HK-2 (cell line): ENCODE data around the gene CYB5R3.
"Not testable (repeated sequence)": the region's sequence is repeated elsewhere in the genome, so short reads cannot be mapped to it uniquely, and the experiment has no call there.

Experiments
- DNase-seq: peaks from one replicate; pipeline ENCODE4 v3.0.0-alpha.2; 2018; ENCODE audit not compliant: unreplicated experiment

Gene CYB5R3

GRCh38 chr22:42603427-42603826 is 45.8 kb downstream of the CYB5R3 start:
- no peak for DNase-seq

GRCh38 chr22:42602470-42602869 is 46.7 kb downstream of the CYB5R3 start:
- DNase-seq: no peak

GRCh38 chr22:42601879-42602465 is 47.2 kb downstream of the CYB5R3 start:
- no peak for DNase-seq

GRCh38 chr22:42596863-42597530 is 52.2 kb downstream of the CYB5R3 start:
- DNase-seq: no peak

- DNase-seq: no peak
Observed at GRCh38 chr22:42596336-42596735, 52.9 kb downstream of the CYB5R3 start.

GRCh38 chr22:42595434-42595833 is 53.8 kb downstream of the CYB5R3 start:
- no peak for DNase-seq

GRCh38 chr22:42591987-42592386 is 57.2 kb downstream of the CYB5R3 start:
- no peak for DNase-seq

- no peak for DNase-seq
Observed at GRCh38 chr22:42587588-42588175, 61.5 kb downstream of the CYB5R3 start.

- DNase-seq: no peak
Observed at GRCh38 chr22:42586381-42586780, 62.8 kb downstream of the CYB5R3 start.

GRCh38 chr22:42585096-42585495 is 64.1 kb downstream of the CYB5R3 start:
- DNase-seq: no peak

GRCh38 chr22:42584364-42584940 is 64.7 kb downstream of the CYB5R3 start:
- DNase-seq: no peak

- no peak for DNase-seq
Observed at GRCh38 chr22:42582987-42583386, 66.2 kb downstream of the CYB5R3 start.

- peak; percentile 80 for DNase-seq
Observed at GRCh38 chr22:42581762-42582716, 67.2 kb downstream of the CYB5R3 start.

GRCh38 chr22:42581194-42581761 is 67.9 kb downstream of the CYB5R3 start:
- not testable (repeated sequence) for DNase-seq

GRCh38 chr22:42580040-42580439 is 69.2 kb downstream of the CYB5R3 start:
- not testable (repeated sequence) for DNase-seq

GRCh38 chr22:42577623-42578240 is 71.5 kb downstream of the CYB5R3 start:
- DNase-seq: no peak

- not testable (repeated sequence) for DNase-seq
Observed at GRCh38 chr22:42577141-42577540, 72.1 kb downstream of the CYB5R3 start.

- not testable (repeated sequence) for DNase-seq
Observed at GRCh38 chr22:42575996-42576574, 73.1 kb downstream of the CYB5R3 start.

- not testable (repeated sequence) for DNase-seq
Observed at GRCh38 chr22:42574468-42574867, 74.7 kb downstream of the CYB5R3 start.

- not testable (repeated sequence) for DNase-seq
Observed at GRCh38 chr22:42574046-42574445, 75.1 kb downstream of the CYB5R3 start.

- DNase-seq: not testable (repeated sequence)
Observed at GRCh38 chr22:42571068-42571467, 78.1 kb downstream of the CYB5R3 start.
